Neuronal stem cell (in vitro differentiated cells): Measurements from ENCODE around the gene VAMP5.

Experiments used
- DNase-seq: peaks from one replicate; pipeline ENCODE4 v3.0.0-alpha.2; 2013; ENCODE audit warnings: low spot score
- H2AFZ ChIP-seq: one replicate; pipeline ENCODE4 v1.6.1; 2013; ENCODE audit warnings: mild to moderate bottlenecking, low read length, inconsistent platforms
- H2AK5ac ChIP-seq: 2 replicates; pipeline ENCODE4 v1.6.1; 2013; ENCODE audit warnings: low read depth, mild to moderate bottlenecking, inconsistent platforms, low read length, moderate library complexity, mixed read lengths
- H2BK120ac ChIP-seq: 2 replicates; pipeline ENCODE4 v1.6.1; 2013; ENCODE audit warnings: low read depth, mild to moderate bottlenecking, inconsistent platforms, low read length, moderate library complexity, mixed read lengths
- H2BK12ac ChIP-seq: one replicate; pipeline ENCODE4 v1.6.1; 2013; ENCODE audit warnings: low read length, inconsistent platforms
- H2BK15ac ChIP-seq: 2 replicates; pipeline ENCODE4 v1.6.1; 2013; ENCODE audit warnings: mild to moderate bottlenecking, low read length, inconsistent platforms, mixed read lengths
- H2BK5ac ChIP-seq: one replicate; pipeline ENCODE4 v1.6.1; 2013; ENCODE audit warnings: inconsistent platforms, mild to moderate bottlenecking, low read length, moderate library complexity
- H3K14ac ChIP-seq: one replicate; pipeline ENCODE4 v1.6.1; 2013; ENCODE audit warnings: low read length, inconsistent platforms
- H3K18ac ChIP-seq: 2 replicates; pipeline ENCODE4 v1.6.1; 2013; ENCODE audit warnings: low read length, inconsistent platforms
- H3K23ac ChIP-seq: 2 replicates; pipeline ENCODE4 v1.6.1; 2013; ENCODE audit warnings: low read depth, mild to moderate bottlenecking, mixed read lengths, low read length, inconsistent platforms; ENCODE audit not compliant: poor library complexity
- H3K27ac ChIP-seq: replicated peaks from 3 replicates; pipeline ENCODE4 v1.5.1; 2013; ENCODE audit warnings: low read length, inconsistent platforms
- H3K27me3 ChIP-seq, 3 experiments: 2 replicates each; pipeline ENCODE4 v1.6.1; 2013; ENCODE audit warnings: low read length in 3 of 3, mild to moderate bottlenecking in 2 of 3, inconsistent platforms in 1 of 3, low read depth in 1 of 3, mixed read lengths in 1 of 3, moderate library complexity in 1 of 3; ENCODE audit not compliant: control insufficient read depth in 3 of 3, insufficient read depth in 3 of 3
- H3K36me3 ChIP-seq, 2 donors: replicated peaks in 1 of 2; 2 replicates each; pipeline ENCODE4 v1.6.1; 2013; ENCODE audit warnings: low read length in 2 of 2; ENCODE audit not compliant: control insufficient read depth in 2 of 2, insufficient read depth in 2 of 2
- H3K4ac ChIP-seq: 2 replicates; pipeline ENCODE4 v1.6.1; 2013; ENCODE audit warnings: inconsistent platforms, mild to moderate bottlenecking, low read length, moderate library complexity
- H3K4me1 ChIP-seq, 2 donors: 1 replicate in 1 of 2; 2 replicates in 1 of 2; pipeline ENCODE4 v1.6.1; 2013; ENCODE audit warnings: low read length in 2 of 2, low read depth in 1 of 2; ENCODE audit not compliant: control insufficient read depth in 2 of 2, insufficient read depth in 1 of 2
- H3K4me2 ChIP-seq: one replicate; pipeline ENCODE4 v1.6.1; 2013; ENCODE audit warnings: mild to moderate bottlenecking, low read length, inconsistent platforms; ENCODE audit not compliant: insufficient read depth, poor library complexity, severe bottlenecking
- H3K4me3 ChIP-seq, 2 donors: 2 replicates each; pipeline ENCODE4 v1.5.1; 2013; ENCODE audit warnings: low read length in 2 of 2, mild to moderate bottlenecking in 2 of 2, inconsistent platforms in 1 of 2, moderate library complexity in 1 of 2
- H3K79me1 ChIP-seq: one replicate; pipeline ENCODE4 v1.6.1; 2013; ENCODE audit warnings: low read depth, mild to moderate bottlenecking, inconsistent platforms, low read length, moderate library complexity
- H3K9ac ChIP-seq: one replicate; pipeline ENCODE4 v1.6.1; 2013; ENCODE audit warnings: mild to moderate bottlenecking, low read depth, low read length, inconsistent platforms; ENCODE audit not compliant: poor library complexity
- H3K9me3 ChIP-seq, 2 donors: replicated peaks in 1 of 2; 2 replicates each; pipeline versions ENCODE3 to v1.6.1; 2013; ENCODE audit warnings: low read length in 2 of 2, mild to moderate bottlenecking in 2 of 2, inconsistent platforms in 1 of 2, low read depth in 1 of 2, mixed read lengths in 1 of 2, moderate library complexity in 1 of 2; ENCODE audit not compliant: control insufficient read depth in 2 of 2, insufficient read depth in 1 of 2
- H4K8ac ChIP-seq: one replicate; pipeline ENCODE4 v1.6.1; 2013; ENCODE audit warnings: low read depth, mild to moderate bottlenecking, inconsistent platforms, low read length, moderate library complexity
- H4K91ac ChIP-seq: one replicate; pipeline ENCODE4 v1.6.1; 2013; ENCODE audit warnings: low read length, low read depth, mild to moderate bottlenecking, inconsistent platforms; ENCODE audit not compliant: poor library complexity
- WGBS, 2 donors: extraction: QIAGEN DNeasy Blood & Tissue Kit; methylation state at CpG; one replicate each; pipeline ENCODE4 v1.1.7; 2013; ENCODE audit warnings: missing lambda C conversion rate in 2 of 2, mixed read lengths in 1 of 2; ENCODE audit not compliant: insufficient read length in 2 of 2, insufficient replicate concordance in 1 of 2; ENCODE audit errors: extremely low coverage in 2 of 2; 5-methylcytosine and 5-hydroxymethylcytosine counted together

The VAMP5 gene

GRCh38 chr2:85561280-85562212 is 22.7 kb upstream of the VAMP5 start, which contains the start of gene GGCX:
Gene GGCX (minus strand): TSS chr2:85561493. CDS start chr2:85561428, 65 bp downstream.
- WGBS, 2 donors, result no CpG with 5 or more reads among the region's 64 CpGs
- peaks cover 9 to 26% of the 10 kb centered on the region in 2 donors for H3K36me3 ChIP-seq

GRCh38 chr2:85564144-85564563 is 20.1 kb upstream of the VAMP5 start:
- H2AK5ac ChIP-seq, result no peak overlapping the region
- H3K18ac ChIP-seq, result no peak overlapping the region
- H2BK5ac ChIP-seq, result no peak overlapping the region
- no peak overlapping the region for H3K4me2 ChIP-seq
- no peak overlapping the region for H2BK120ac ChIP-seq
- H4K91ac ChIP-seq, result no peak overlapping the region
- WGBS, 2 donors, result no CpG with 5 or more reads among the region's 5 CpGs
- H3K9ac ChIP-seq, result no peak overlapping the region
- peaks cover 0 to under 1% of the 10 kb centered on the region in 2 donors for H3K36me3 ChIP-seq
- H3K4me1 ChIP-seq, result peaks cover 0 to 2% of the 10 kb centered on the region in 2 donors
- H3K9me3 ChIP-seq, result no peaks in the 10 kb centered on the region
- no peaks in the 10 kb centered on the region for H3K27me3 ChIP-seq
- H3K14ac ChIP-seq, result no peak overlapping the region
- no peak overlapping the region for H2BK15ac ChIP-seq
- H4K8ac ChIP-seq, result no peak overlapping the region
- H3K4me3 ChIP-seq, result no peak overlapping the region
- no peak for DNase-seq
- no peak overlapping the region for H2AFZ ChIP-seq
- no peak overlapping the region for H3K4ac ChIP-seq
- H2BK12ac ChIP-seq, result no peak overlapping the region
- H3K23ac ChIP-seq, result no peak overlapping the region
- peaks cover 2% of the 10 kb centered on the region for H3K79me1 ChIP-seq
- no peak overlapping the region for H3K27ac ChIP-seq

More at GRCh38 chr2:85561280-85562212, 22.7 kb upstream of the VAMP5 start, which contains the start of gene GGCX:
- H3K27ac ChIP-seq, result peak within 1 kb of the TSS; percentile 68
- H3K79me1 ChIP-seq, result peaks cover 2% of the 10 kb centered on the region
- peak within 1 kb of the TSS; percentile 13 for H2BK5ac ChIP-seq
- DNase-seq, result peak; percentile 92
- H3K27me3 ChIP-seq, result no peaks in the 10 kb centered on the region
- H3K4me3 ChIP-seq, result peak within 1 kb of the TSS; percentile 87 to 89
- no peak within 1 kb of the TSS for H4K91ac ChIP-seq
- H3K18ac ChIP-seq, result peak within 1 kb of the TSS; percentile 84
- H4K8ac ChIP-seq, result no peak within 1 kb of the TSS
- H3K9ac ChIP-seq, result peak within 1 kb of the TSS; percentile 83
- no peak within 1 kb of the TSS for H2BK15ac ChIP-seq
- H3K14ac ChIP-seq, result peak within 1 kb of the TSS; percentile 5
- no peaks in the 10 kb centered on the region for H3K9me3 ChIP-seq
- H2AK5ac ChIP-seq, result no peak within 1 kb of the TSS
- H2BK12ac ChIP-seq, result no peak within 1 kb of the TSS
- H2BK120ac ChIP-seq, result no peak within 1 kb of the TSS
- H3K4me1 ChIP-seq, result peaks cover 0 to 2% of the 10 kb centered on the region in 2 donors
- H3K4me2 ChIP-seq, result peak within 1 kb of the TSS; percentile 81
- H3K23ac ChIP-seq, result peak within 1 kb of the TSS; percentile 21
- peak within 1 kb of the TSS; percentile 90 for H2AFZ ChIP-seq
- H3K4ac ChIP-seq, result no peak within 1 kb of the TSS

GRCh38 chr2:85566265-85566664 is 18.0 kb upstream of the VAMP5 start:
- no peak overlapping the region for H3K23ac ChIP-seq
- no peaks in the 10 kb centered on the region for H3K9me3 ChIP-seq
- no peak overlapping the region for H3K14ac ChIP-seq
- H3K4ac ChIP-seq, result no peak overlapping the region
- H3K79me1 ChIP-seq, result no peaks in the 10 kb centered on the region
- no peak for DNase-seq
- H2BK5ac ChIP-seq, result no peak overlapping the region
- no peak overlapping the region for H3K27ac ChIP-seq
- no CpG with 5 or more reads among the region's 4 CpGs for WGBS, 2 donors
- no peak overlapping the region for H3K4me3 ChIP-seq
- no peak overlapping the region for H2AK5ac ChIP-seq
- no peak overlapping the region for H3K18ac ChIP-seq
- H3K36me3 ChIP-seq, result no peaks in the 10 kb centered on the region
- no peak overlapping the region for H4K8ac ChIP-seq
- no peak overlapping the region for H2BK12ac ChIP-seq
- no peak overlapping the region for H2BK120ac ChIP-seq
- no peak overlapping the region for H3K9ac ChIP-seq
- H3K4me2 ChIP-seq, result no peak overlapping the region
- no peaks in the 10 kb centered on the region for H3K4me1 ChIP-seq
- H2AFZ ChIP-seq, result no peak overlapping the region
- H4K91ac ChIP-seq, result no peak overlapping the region
- H2BK15ac ChIP-seq, result no peak overlapping the region
- H3K27me3 ChIP-seq, result peaks cover 0 to 11% (median 10%) of the 10 kb centered on the region in 3 experiments

GRCh38 chr2:85575739-85576138 is 8.5 kb upstream of the VAMP5 start:
- Histone ChIP-seq H3K79me1 (no peaks in the 10 kb centered on the region), H3K18ac (no peak overlapping the region), H3K9ac (no peak overlapping the region), H3K36me3 (no peaks in the 10 kb centered on the region), H4K8ac (no peak overlapping the region), H3K4me3 (no peak overlapping the region), H3K4me2 (no peak overlapping the region), H2AFZ (no peak overlapping the region), H4K91ac (no peak overlapping the region), H3K14ac (no peak overlapping the region), H2BK15ac (no peak overlapping the region), H3K23ac (no peak overlapping the region), H2BK120ac (no peak overlapping the region), H3K4me1 (peaks cover 20 to 26% of the 10 kb centered on the region in 2 donors), H3K27me3 (peaks cover 0 to 14% (median 10%) of the 10 kb centered on the region in 3 experiments), H2AK5ac (no peak overlapping the region), H3K4ac (no peak overlapping the region), H3K27ac (no peak overlapping the region), H3K9me3 (no peaks in the 10 kb centered on the region), H2BK12ac (no peak overlapping the region), H2BK5ac (no peak overlapping the region)
- WGBS, 2 donors, result no CpG with 5 or more reads among the region's 8 CpGs
- no peak for DNase-seq
